GM19463 (cell line): ENCODE measurements around the gene ZNF598.
A peak's percentile ranks its signal among the peaks of the same experiment; 100 is the strongest.
"Not testable (repeated sequence)": the region's sequence is repeated elsewhere in the genome, so short reads cannot be mapped to it uniquely, and the experiment has no call there.

ENCODE experiments used
- ATAC-seq: cut with Tn5 transposase; IDR thresholded peaks from one replicate; pipeline ENCODE4 v1.9.1; 2021; ENCODE audit warnings: mild to moderate bottlenecking, moderate library complexity; ENCODE audit not compliant: unreplicated experiment

The ZNF598 gene

DNA sequence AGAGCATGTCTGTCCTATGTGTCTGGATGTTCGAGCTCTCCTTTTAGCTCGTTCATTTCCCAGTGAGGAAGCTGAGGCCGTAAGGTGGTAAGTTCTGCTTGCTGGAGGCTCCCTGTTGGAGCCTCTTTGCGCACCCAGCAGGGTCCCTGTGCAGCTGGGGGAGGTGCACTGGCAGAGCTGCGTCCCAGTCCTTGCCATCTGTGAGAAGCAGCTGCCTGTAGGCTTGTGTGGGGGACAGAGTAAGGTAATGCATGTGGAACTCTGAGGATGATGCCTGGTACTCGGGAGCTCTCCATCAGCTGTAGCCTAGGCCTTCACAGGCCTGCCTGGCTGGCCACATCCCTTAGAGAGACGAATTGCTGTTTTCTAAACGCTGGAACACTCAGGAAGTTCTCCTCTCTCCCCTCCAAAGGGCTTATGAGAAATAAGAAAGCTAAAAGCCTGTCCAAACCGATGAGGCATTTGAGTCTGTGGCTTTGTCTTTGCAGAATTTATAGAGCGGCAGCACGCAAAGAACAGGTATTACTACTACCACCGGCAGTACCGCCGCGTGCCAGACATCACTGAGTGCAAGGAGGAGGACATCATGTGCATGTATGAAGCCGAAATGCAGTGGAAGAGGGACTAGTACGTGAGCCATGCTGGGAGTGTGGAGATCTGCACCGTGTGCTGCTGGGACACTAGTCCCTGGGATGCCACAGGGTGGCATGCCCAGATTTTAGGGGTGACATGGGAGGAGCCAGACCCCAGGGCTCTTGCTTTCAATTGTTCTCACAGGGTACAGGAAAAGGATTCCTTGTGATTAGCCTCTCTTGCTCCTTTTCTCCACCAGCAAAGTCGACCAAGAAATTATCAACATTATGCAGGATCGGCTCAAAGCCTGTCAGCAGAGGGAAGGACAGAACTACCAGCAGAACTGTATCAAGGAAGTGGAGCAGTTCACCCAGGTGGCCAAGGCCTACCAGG is 48.7 kb downstream of the ZNF598 start:
- no peak for ATAC-seq

DNA sequence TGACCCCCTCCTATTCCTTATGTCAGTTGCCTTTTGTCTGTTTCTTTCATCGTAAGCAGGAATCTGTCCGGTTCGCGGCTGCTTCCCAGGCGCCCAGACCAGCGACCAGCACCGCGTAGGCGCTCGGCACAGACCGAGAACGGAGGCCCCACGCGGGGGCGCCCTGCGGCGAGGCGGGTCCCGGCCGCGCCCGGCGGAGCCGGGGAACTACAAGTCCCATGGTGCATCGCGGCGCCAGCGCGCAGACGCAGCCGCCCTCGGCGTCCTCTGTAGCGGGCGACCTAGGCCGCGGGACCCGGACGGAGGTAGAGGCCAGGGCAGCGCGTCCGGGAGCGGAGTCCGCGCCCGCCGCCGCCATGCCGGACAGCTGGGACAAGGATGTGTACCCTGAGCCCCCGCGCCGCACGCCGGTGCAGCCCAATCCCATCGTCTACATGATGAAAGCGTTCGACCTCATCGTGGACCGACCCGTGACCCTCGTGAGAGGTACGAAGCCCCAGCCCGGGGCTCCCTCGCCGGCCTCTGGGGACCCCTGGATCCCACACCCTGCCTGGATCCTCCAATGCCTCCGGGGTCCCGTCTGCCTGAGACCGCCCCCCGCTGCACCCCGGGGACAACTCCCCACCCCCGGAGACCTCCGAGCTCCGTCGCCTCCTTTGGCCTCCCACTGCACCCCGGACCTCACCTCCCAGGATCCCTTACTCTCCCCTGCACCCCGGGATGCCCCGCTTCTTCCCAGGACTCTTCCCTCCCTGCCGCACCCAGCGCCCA is 50.2 kb downstream of the ZNF598 start, which contains the start of gene NDUFB10:
NDUFB10 (plus strand) TSS at position 270 of the 771 bp plus-strand sequence; CDS start at position 357, 87 bp downstream.
- ATAC-seq = peak; percentile 84

DNA sequence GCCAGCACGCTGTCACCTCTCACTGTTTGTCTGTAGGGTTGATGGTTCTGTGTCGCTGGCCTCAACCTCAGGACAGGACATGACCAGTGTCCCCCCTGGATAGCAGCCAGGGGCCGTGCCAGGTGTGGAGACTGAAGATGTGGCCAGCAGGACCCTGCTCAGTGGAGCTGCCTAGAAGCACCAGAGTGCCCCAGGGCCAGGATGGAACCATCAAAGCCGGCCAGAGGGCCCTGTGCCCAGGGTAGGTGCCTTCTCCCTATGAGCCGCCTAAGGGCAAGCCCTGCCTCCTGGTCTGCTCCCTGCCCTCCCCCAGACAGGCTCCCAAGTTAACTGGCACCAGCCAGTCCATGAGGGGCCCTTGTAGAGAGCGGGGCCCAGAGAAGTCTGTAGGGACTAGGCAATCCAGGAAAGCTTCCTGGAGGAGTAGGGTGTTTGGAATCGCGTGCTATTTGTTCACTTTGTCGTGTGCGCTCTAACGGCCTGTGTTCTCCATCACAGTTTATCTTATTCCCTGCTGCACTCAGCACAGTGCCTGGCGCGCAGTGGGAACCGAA is 50.8 kb downstream of the ZNF598 start:
- ATAC-seq = no peak

- not testable (repeated sequence) for ATAC-seq
These were observed 51.5 kb downstream of the ZNF598 start for GRCh38 chr16:1958143-1958491.

DNA sequence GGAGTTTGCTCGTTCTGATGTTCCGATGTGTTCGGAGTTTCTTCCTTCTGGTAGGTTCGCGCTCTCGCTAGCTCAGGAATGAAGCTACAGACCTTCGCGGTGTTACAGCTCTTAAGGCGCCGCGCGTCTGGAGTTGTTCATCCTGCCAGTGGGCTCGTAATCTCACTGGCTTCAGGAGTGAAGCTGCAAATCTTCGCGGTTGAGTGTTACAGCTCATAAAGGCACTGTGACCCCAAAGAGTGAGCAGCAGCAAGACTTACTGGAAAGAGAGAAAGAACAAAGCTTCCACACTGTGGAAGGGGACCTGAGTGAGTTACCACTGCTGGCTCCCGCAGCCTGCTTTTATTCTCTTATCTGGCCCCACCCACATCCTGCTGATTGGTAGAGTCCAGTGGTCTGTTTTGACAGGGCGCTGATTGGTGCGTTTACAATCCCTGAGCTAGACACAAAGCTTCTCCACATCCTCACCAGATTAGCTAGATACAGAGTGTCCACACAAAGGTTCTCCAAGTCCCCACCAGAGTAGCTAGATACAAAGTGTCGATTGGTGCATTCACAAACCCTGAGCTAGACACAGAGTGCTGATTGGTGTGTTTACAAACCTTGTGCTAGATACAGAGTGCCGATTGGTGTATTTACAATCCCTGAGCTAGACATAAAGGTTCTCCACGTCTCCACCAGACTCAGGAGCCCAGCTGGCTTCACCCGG is 52.0 kb downstream of the ZNF598 start:
- not testable (repeated sequence) for ATAC-seq

- no peak for ATAC-seq
These were observed 55.9 kb downstream of the ZNF598 start for GRCh38 chr16:1953734-1954133.

GRCh38 chr16:1950559-1950958 is 59.1 kb downstream of the ZNF598 start:
- ATAC-seq = no peak

DNA sequence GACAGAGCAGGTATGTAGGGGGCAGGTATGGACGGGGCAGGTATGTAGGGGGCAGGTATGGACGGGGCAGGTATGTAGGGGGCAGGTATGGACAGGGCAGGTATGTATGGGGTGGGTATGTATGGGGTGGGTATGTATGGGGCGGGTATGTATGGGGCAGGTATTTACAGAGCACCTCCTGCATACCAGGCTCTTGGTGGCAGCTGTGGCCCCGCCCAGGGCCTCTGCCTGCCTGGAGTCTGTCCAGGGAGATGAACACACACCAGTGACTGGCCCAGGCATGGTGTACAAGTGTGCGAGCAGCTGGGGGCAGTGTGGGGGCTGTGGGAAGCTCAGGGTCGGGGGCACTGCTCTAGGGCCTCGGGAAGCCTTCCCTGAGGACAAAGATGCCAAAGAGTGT is 59.6 kb downstream of the ZNF598 start:
- no peak for ATAC-seq

- ATAC-seq = no peak
These were observed 60.1 kb downstream of the ZNF598 start for GRCh38 chr16:1949507-1949906.
